ENCODE data around the gene ARFGEF3.

GRCh38 chr6:138124096-138124495 lies 37.6 kb upstream of the ARFGEF3 start:
- TF ChIP-seq CTCF (conservative IDR thresholded peaks at IDR 0.05; ENCODE audit: low read depth in 2 of 2), result no peak
- TF ChIP-seq POLR2AphosphoS5 (IDR thresholded peaks at IDR 0.05; ENCODE audit: low read depth), result no peak
- no peak for TF ChIP-seq STAT1 (IDR thresholded peaks at IDR 0.05; ENCODE audit: unreplicated experiment)
- no peak for TF ChIP-seq REST (IDR thresholded peaks at IDR 0.05; ENCODE audit: unreplicated experiment)
- TF ChIP-seq EZH2phosphoT487 (IDR thresholded peaks at IDR 0.05; ENCODE audit: unreplicated experiment), result no peak
